ENCODE data around the gene HSD11B2. TPM values are rescaled to one million over a fixed set of nuclear protein-coding genes. Genes with fewer than 3 reads are reported as not detected.
A peak's percentile ranks its signal among the peaks of the same experiment; 100 is the strongest.

HSD11B2 gene
- total and polyA plus RNA-seq, 2 of the 8 experiments (the other 6 are each of a cell fraction or from before 2014, with no cell fraction given) = 28.7 to 32.9 TPM

DNA sequence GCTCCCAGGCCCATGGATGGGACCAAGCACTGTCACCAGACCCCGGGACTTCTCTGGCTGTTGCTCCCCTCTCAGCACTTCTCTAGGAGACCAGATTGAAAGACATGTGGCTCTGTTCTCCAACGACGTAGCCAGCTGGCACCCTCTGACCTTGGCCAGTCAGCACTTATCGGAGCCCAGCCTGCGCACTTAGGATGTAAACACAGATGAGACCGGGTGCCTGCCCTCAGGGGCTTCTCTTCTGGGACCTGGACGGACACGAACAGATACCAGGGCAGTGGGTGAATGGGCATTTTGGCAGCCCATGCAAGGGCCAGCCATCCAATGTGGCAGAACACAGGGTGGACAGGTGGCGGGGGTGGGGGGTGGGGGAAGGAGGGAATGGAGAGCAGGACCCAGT lies 21.3 kb upstream of the HSD11B2 start:
- ChIA-PET POLR2A (ENCODE audit: partially characterized antibody) (no interaction called here), CTCF (ENCODE audit: partially characterized antibody) (interaction anchor here (1.6 to 32.4 kb wide), 3 partner anchors 8 to 149 kb away, joined by 5 to 476 read pairs (median 476); partner anchors contain the start of genes TPPP3 and ZDHHC1)
- Histone ChIP-seq H2BK5ac (ENCODE audit: low read depth, low read length) (0 out of 2 replicates have a peak overlapping the region, but pooled peaks have one; percentile 81), H3K4me3 (ENCODE audit: extremely low read depth in 1 of 4, insufficient read depth in 2 of 4, low read depth in 3 of 4, low read length in 4 of 4) (no peak overlapping the region), H3K4me1 (replicated peaks in 1 of 4; ENCODE audit: control insufficient read depth in 3 of 4, insufficient read depth in 4 of 4, low read length in 3 of 4) (peaks cover 2 to 23% (median 5%) of the 10 kb centered on the region in 4 experiments), H2AFZ (ENCODE audit: low read length) (no peak overlapping the region), H3K9me3 (ENCODE audit: insufficient read depth in 2 of 2, low read depth in 1 of 2, low read length in 1 of 2) (no peaks in the 10 kb centered on the region), H3K18ac (ENCODE audit: extremely low read depth, low read length) (no peak overlapping the region), H3K4me2 (ENCODE audit: insufficient read depth in 1 of 2, low read depth in 2 of 2, low read length in 2 of 2) (no peak overlapping the region), H4K20me1 (replicated peaks in 1 of 2; ENCODE audit: control insufficient read depth in 1 of 2, insufficient read depth in 2 of 2, low read length in 2 of 2) (no peaks in the 10 kb centered on the region), H2AK5ac (ENCODE audit: low read depth, low read length) (no peak overlapping the region), H3K36me3 (ENCODE audit: control insufficient read depth in 2 of 4, insufficient read depth in 4 of 4, low read length in 3 of 4) (no peaks in the 10 kb centered on the region), H4K91ac (replicated peaks; ENCODE audit: insufficient read length, low read length) (no peak overlapping the region), H3K79me2 (ENCODE audit: control insufficient read depth in 1 of 2, insufficient read depth in 2 of 2, low read length in 2 of 2) (no peaks in the 10 kb centered on the region), H2BK20ac (ENCODE audit: low read length) (no peak overlapping the region), H3K23me2 (ENCODE audit: low read depth, low read length) (no peaks in the 10 kb centered on the region), H2BK12ac (ENCODE audit: low read depth, low read length) (peak overlapping the region; percentile 39; the same call in 1 of the 2 replicates), H2BK120ac (replicated peaks; ENCODE audit: low read depth, low read length) (no peak overlapping the region), H3K14ac (ENCODE audit: insufficient read length) (no peak overlapping the region), H3K4ac (replicated peaks; ENCODE audit: insufficient read length, low read depth, low read length) (no peak overlapping the region), H3K23ac (ENCODE audit: insufficient read length) (no peak overlapping the region), H3K79me1 (ENCODE audit: low read depth, low read length) (no peaks in the 10 kb centered on the region), H3K56ac (replicated peaks; ENCODE audit: insufficient read length, low read depth, low read length) (no peak overlapping the region), H3K27ac (ENCODE audit: low read depth, low read length) (no peak overlapping the region), H4K5ac (ENCODE audit: insufficient read length, low read depth, low read length) (no peak overlapping the region), H4K8ac (ENCODE audit: extremely low read depth, insufficient read depth, low read length) (peak overlapping the region; percentile 45; the same call in 1 of the 2 replicates), H3K9ac (replicated peaks in 1 of 4; ENCODE audit: extremely low read depth in 1 of 4, low read depth in 3 of 4, low read length in 3 of 4) (no peak overlapping the region; a peak in 2 of 7 replicates), H2BK15ac (ENCODE audit: low read length) (no peak overlapping the region), H3K27me3 (replicated peaks in 1 of 4; ENCODE audit: control insufficient read depth in 3 of 4, extremely low read depth in 1 of 4, insufficient read depth in 3 of 4, low read length in 3 of 4) (no peaks in the 10 kb centered on the region; a peak in 2 of 7 replicates)
- FAIRE-seq = no peak
- WGBS, 2 experiments (ENCODE audit: extremely low coverage in 1 of 2, insufficient coverage in 1 of 2, insufficient read length in 1 of 2, insufficient replicate concordance in 2 of 2, low coverage in 1 of 2, low lambda C conversion rate in 2 of 2, missing lambda C conversion rate in 1 of 2) = 88% methylated on average over 9 of the region's 9 CpGs; no CpG with 5 or more reads in 1 of the 2 experiments
- TF ChIP-seq CEBPB (IDR thresholded peaks at IDR 0.05; ENCODE audit: low read depth, low read length) = no peak
- no peak for DNase-seq (ENCODE audit: low read depth in 1 of 2, low spot score in 2 of 2)
